ENCODE measurements around the gene STOML3.

Gene STOML3

GRCh38 chr13:38965281-38965680 is 25.4 kb downstream of the STOML3 start:
- TF ChIP-seq CEBPB (IDR thresholded peaks at IDR 0.05) (no peak), USF1 (IDR thresholded peaks at IDR 0.05) (no peak), NFIC (IDR thresholded peaks at IDR 0.05) (no peak), TAF1 (IDR thresholded peaks at IDR 0.05; ENCODE audit: low read depth) (no peak), MAX (IDR thresholded peaks at IDR 0.05) (no peak), TCF12 (IDR thresholded peaks at IDR 0.05; ENCODE audit: low read depth) (no peak), YY1 (IDR thresholded peaks at IDR 0.05; ENCODE audit: low read depth) (no peak), EP300 (IDR thresholded peaks at IDR 0.05; ENCODE audit: borderline replicate concordance) (no peak), RAD21 (IDR thresholded peaks at IDR 0.05; ENCODE audit: low read depth) (no peak), REST (IDR thresholded peaks at IDR 0.05; ENCODE audit: low read depth) (no peak), TEAD4 (IDR thresholded peaks at IDR 0.05) (no peak), EGR1 (IDR thresholded peaks at IDR 0.05) (no peak), ZBTB7A (IDR thresholded peaks at IDR 0.05; ENCODE audit: low read depth) (no peak), FOXM1 (IDR thresholded peaks at IDR 0.05; ENCODE audit: borderline replicate concordance, low read depth) (no peak)

GRCh38 chr13:38960175-38960574 is 30.5 kb downstream of the STOML3 start:
- no peak for TF ChIP-seq EGR1 (IDR thresholded peaks at IDR 0.05)
- TF ChIP-seq CEBPB (IDR thresholded peaks at IDR 0.05), result no peak
- TF ChIP-seq USF1 (IDR thresholded peaks at IDR 0.05), result no peak
- no peak for TF ChIP-seq ZBTB7A (IDR thresholded peaks at IDR 0.05; ENCODE audit: low read depth)
- TF ChIP-seq RAD21 (IDR thresholded peaks at IDR 0.05; ENCODE audit: low read depth), result no peak
- TF ChIP-seq FOXM1 (IDR thresholded peaks at IDR 0.05; ENCODE audit: borderline replicate concordance, low read depth), result no peak
- TF ChIP-seq TCF12 (IDR thresholded peaks at IDR 0.05; ENCODE audit: low read depth), result no peak
- no peak for TF ChIP-seq NFIC (IDR thresholded peaks at IDR 0.05)
- no peak for TF ChIP-seq EP300 (IDR thresholded peaks at IDR 0.05; ENCODE audit: borderline replicate concordance)
- TF ChIP-seq TEAD4 (IDR thresholded peaks at IDR 0.05), result no peak
- TF ChIP-seq YY1 (IDR thresholded peaks at IDR 0.05; ENCODE audit: low read depth), result no peak
- no peak for TF ChIP-seq REST (IDR thresholded peaks at IDR 0.05; ENCODE audit: low read depth)
- no peak for TF ChIP-seq MAX (IDR thresholded peaks at IDR 0.05)
- no peak for TF ChIP-seq TAF1 (IDR thresholded peaks at IDR 0.05; ENCODE audit: low read depth)
- TF ChIP-seq CREB1 (IDR thresholded peaks at IDR 0.05; ENCODE audit: low read depth), result no peak

- TF ChIP-seq EGR1 (IDR thresholded peaks at IDR 0.05) (no peak), MAX (IDR thresholded peaks at IDR 0.05) (no peak), CEBPB (IDR thresholded peaks at IDR 0.05) (no peak), USF1 (IDR thresholded peaks at IDR 0.05) (no peak), ZBTB7A (IDR thresholded peaks at IDR 0.05; ENCODE audit: low read depth) (no peak), TEAD4 (IDR thresholded peaks at IDR 0.05) (no peak), NFIC (IDR thresholded peaks at IDR 0.05) (no peak), TAF1 (IDR thresholded peaks at IDR 0.05; ENCODE audit: low read depth) (no peak), TCF12 (IDR thresholded peaks at IDR 0.05; ENCODE audit: low read depth) (no peak), YY1 (IDR thresholded peaks at IDR 0.05; ENCODE audit: low read depth) (no peak), EP300 (IDR thresholded peaks at IDR 0.05; ENCODE audit: borderline replicate concordance) (no peak), RAD21 (IDR thresholded peaks at IDR 0.05; ENCODE audit: low read depth) (no peak), FOXM1 (IDR thresholded peaks at IDR 0.05; ENCODE audit: borderline replicate concordance, low read depth) (no peak), REST (IDR thresholded peaks at IDR 0.05; ENCODE audit: low read depth) (no peak), CREB1 (IDR thresholded peaks at IDR 0.05; ENCODE audit: low read depth) (no peak)
These were observed 32.6 kb downstream of the STOML3 start for GRCh38 chr13:38957794-38958592.
